Measurements from ENCODE around the gene VHLL.

- no peak for TF ChIP-seq CTCF (IDR thresholded peaks at IDR 0.05)
- no peak for TF ChIP-seq POLR2A (IDR thresholded peaks at IDR 0.05)
These were observed 36.4 kb downstream of the VHLL start for GRCh38 chr1:156262461-156263287.
